MM.1S (cell line): Measurements from ENCODE around the gene EXOSC1.

ENCODE experiments used
- DNase-seq: peaks from one replicate; pipeline ENCODE4 v3.0.0-alpha.2; 2015
- H2AFZ ChIP-seq: fragments of 300-600 bp; sonication (generic); 2 replicates; pipeline ENCODE4 v1.6.0; 2016; ENCODE audit warnings: antibody characterized with exemption, low read length
- H3F3A ChIP-seq: fragments of 300-600 bp; sonication (generic); 2 replicates; pipeline ENCODE4 v1.6.1; 2016; ENCODE audit warnings: mild to moderate bottlenecking, antibody characterized with exemption, low read length, moderate library complexity, mixed read lengths; ENCODE audit not compliant: insufficient read depth
- H3K27ac ChIP-seq: fragments of 300-600 bp; sonication (generic); 2 replicates; pipeline ENCODE4 v1.5.1; 2016; ENCODE audit warnings: mild to moderate bottlenecking, low read length
- H3K27me3 ChIP-seq: fragments of 300-600 bp; sonication (generic); replicated peaks from 2 replicates; pipeline ENCODE4 v1.6.0; 2016; ENCODE audit warnings: low read length; ENCODE audit not compliant: insufficient read depth
- H3K36me3 ChIP-seq: fragments of 300-600 bp; sonication (generic); replicated peaks from 2 replicates; pipeline ENCODE4 v1.6.1; 2016; ENCODE audit warnings: mild to moderate bottlenecking, low read length, mixed read lengths; ENCODE audit not compliant: insufficient read depth
- H3K4me1 ChIP-seq: fragments of 300-600 bp; sonication (generic); 2 replicates; pipeline ENCODE4 v1.6.1; 2016; ENCODE audit warnings: low read length, mixed read lengths
- H3K4me2 ChIP-seq: fragments of 300-600 bp; sonication (generic); 2 replicates; pipeline ENCODE4 v1.6.0; 2016; ENCODE audit warnings: low read depth, low read length
- H3K4me3 ChIP-seq: fragments of 300-600 bp; sonication (generic); 2 replicates; pipeline ENCODE4 v1.5.1; 2016; ENCODE audit warnings: low read length, mixed read lengths
- H3K79me2 ChIP-seq: fragments of 300-600 bp; sonication (generic); 2 replicates; pipeline ENCODE4 v1.6.1; 2016; ENCODE audit warnings: mixed run types, low read length, mixed read lengths
- H3K9ac ChIP-seq: fragments of 300-600 bp; sonication (generic); 2 replicates; pipeline ENCODE4 v1.6.1; 2016; ENCODE audit warnings: low read length, mixed read lengths
- H3K9me2 ChIP-seq: fragments of 300-600 bp; sonication (generic); replicated peaks from 2 replicates; pipeline ENCODE4 v1.6.1; 2016; ENCODE audit warnings: mild to moderate bottlenecking, low read length, mixed read lengths; ENCODE audit not compliant: insufficient read depth
- H3K9me3 ChIP-seq: fragments of 300-600 bp; sonication (generic); replicated peaks from 2 replicates; pipeline ENCODE4 v1.6.1; 2016; ENCODE audit warnings: mild to moderate bottlenecking, low read length, mixed read lengths; ENCODE audit not compliant: insufficient read depth
- H4K20me1 ChIP-seq: fragments of 300-600 bp; sonication (generic); 2 replicates; pipeline ENCODE4 v1.6.1; 2016; ENCODE audit warnings: mild to moderate bottlenecking, low read length, moderate library complexity, mixed read lengths; ENCODE audit not compliant: insufficient read depth
- EZH2 ChIP-seq: fragments of 300-600 bp; sonication (generic); optimal IDR thresholded peaks from 2 replicates; pipeline ENCODE3; 2017; ENCODE audit warnings: low read depth, mild to moderate bottlenecking, antibody characterized with exemption, low read length, mixed read lengths
- EZH2phosphoT487 ChIP-seq: fragments of 300-600 bp; sonication (generic); IDR thresholded peaks from 2 replicates; pipeline ENCODE4 v1.6.1; 2018; ENCODE audit warnings: antibody characterized with exemption, low read length
- TF ChIP-seq, protein P1 (sequence below): fragments of 300-600 bp; sonication (generic); IDR thresholded peaks from 2 replicates; pipeline ENCODE4 v1.5.1; 2016; ENCODE audit warnings: antibody characterized with exemption, low read length, mixed read lengths

EXOSC1 gene

GRCh38 chr10:97445722-97446639 is at the start of gene EXOSC1, which contains the start of gene ZDHHC16:
EXOSC1 (minus strand) TSS chr10:97446006; CDS start chr10:97445985, 21 bp downstream.
ZDHHC16 (plus strand) TSS chr10:97446175; CDS start chr10:97451676, 5,501 bp downstream.
- TF ChIP-seq EZH2phosphoT487: no peak
- TF ChIP-seq, protein P1, sequence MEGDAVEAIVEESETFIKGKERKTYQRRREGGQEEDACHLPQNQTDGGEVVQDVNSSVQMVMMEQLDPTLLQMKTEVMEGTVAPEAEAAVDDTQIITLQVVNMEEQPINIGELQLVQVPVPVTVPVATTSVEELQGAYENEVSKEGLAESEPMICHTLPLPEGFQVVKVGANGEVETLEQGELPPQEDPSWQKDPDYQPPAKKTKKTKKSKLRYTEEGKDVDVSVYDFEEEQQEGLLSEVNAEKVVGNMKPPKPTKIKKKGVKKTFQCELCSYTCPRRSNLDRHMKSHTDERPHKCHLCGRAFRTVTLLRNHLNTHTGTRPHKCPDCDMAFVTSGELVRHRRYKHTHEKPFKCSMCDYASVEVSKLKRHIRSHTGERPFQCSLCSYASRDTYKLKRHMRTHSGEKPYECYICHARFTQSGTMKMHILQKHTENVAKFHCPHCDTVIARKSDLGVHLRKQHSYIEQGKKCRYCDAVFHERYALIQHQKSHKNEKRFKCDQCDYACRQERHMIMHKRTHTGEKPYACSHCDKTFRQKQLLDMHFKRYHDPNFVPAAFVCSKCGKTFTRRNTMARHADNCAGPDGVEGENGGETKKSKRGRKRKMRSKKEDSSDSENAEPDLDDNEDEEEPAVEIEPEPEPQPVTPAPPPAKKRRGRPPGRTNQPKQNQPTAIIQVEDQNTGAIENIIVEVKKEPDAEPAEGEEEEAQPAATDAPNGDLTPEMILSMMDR: peak; percentile 29
- H3K36me3 ChIP-seq: no peaks in the 10 kb centered on the region
- H3K9me3 ChIP-seq: no peaks in the 10 kb centered on the region
- H3F3A ChIP-seq: peaks cover 6% of the 10 kb centered on the region
- H3K9me2 ChIP-seq: no peaks in the 10 kb centered on the region
- H3K27me3 ChIP-seq: no peaks in the 10 kb centered on the region
- H3K9ac ChIP-seq: peak within 1 kb of the TSS; percentile 63
- peak within 1 kb of the TSS; percentile 68 for H2AFZ ChIP-seq
- peak within 1 kb of the TSS; percentile 29; the same call in 1 of the 2 replicates for H3K27ac ChIP-seq
- peaks cover 79% of the 10 kb centered on the region for H3K79me2 ChIP-seq
- peak within 1 kb of the TSS; percentile 85 for H3K4me2 ChIP-seq
- H3K4me3 ChIP-seq: peak within 1 kb of the TSS; percentile 82
- H4K20me1 ChIP-seq: no peaks in the 10 kb centered on the region
- peak; percentile 98 for DNase-seq
- H3K4me1 ChIP-seq: peaks cover 14% of the 10 kb centered on the region

DNA sequence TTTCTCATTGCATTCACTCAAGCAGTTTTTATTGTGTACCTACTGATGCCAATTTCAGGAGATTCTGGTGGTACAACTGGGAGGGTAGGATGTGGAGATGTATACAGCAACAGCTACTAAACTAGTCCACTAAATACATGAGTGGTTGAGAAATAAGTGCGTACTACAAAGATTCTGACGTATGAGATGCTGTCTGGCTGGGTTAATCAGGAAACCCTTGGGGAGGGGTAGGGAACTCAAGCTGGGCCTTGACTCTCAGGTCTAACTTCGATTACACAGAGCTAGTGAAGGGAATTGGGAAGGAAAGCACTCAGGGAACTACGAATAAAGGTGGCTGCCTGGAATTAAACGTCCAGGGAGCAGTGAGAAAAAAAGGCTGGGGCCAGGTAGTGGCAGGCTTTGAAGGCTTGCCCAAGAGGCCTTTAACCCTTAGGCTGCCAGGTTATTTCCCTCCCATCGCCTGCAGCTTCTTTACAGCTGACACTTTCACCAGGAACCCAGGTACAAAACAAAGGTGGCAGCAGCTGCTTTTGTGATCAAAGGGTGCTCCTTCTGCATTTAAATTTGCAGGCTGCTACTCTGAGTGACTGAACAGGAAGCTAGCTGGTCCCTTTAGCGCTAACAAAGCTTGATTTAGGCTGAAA is 49.2 kb upstream of the EXOSC1 start:
- peaks cover 5% of the 10 kb centered on the region for H3K27me3 ChIP-seq
- TF ChIP-seq, protein P1: no peak
- no peak for TF ChIP-seq EZH2
- TF ChIP-seq EZH2phosphoT487: no peak
- no peaks in the 10 kb centered on the region for H3K36me3 ChIP-seq
- no peak overlapping the region for H3K4me2 ChIP-seq
- H2AFZ ChIP-seq: no peak overlapping the region
- peaks cover 13% of the 10 kb centered on the region; the same call in 1 of the 2 replicates for H4K20me1 ChIP-seq
- H3K9ac ChIP-seq: no peak overlapping the region
- H3K4me3 ChIP-seq: no peak overlapping the region
- DNase-seq: no peak
- peaks cover 9% of the 10 kb centered on the region for H3F3A ChIP-seq
- H3K27ac ChIP-seq: no peak overlapping the region
- H3K9me3 ChIP-seq: no peaks in the 10 kb centered on the region
- H3K9me2 ChIP-seq: no peaks in the 10 kb centered on the region
- H3K79me2 ChIP-seq: peaks cover 81% of the 10 kb centered on the region
- H3K4me1 ChIP-seq: no peaks in the 10 kb centered on the region

- peaks cover 9% of the 10 kb centered on the region for H3F3A ChIP-seq
- H3K9me3 ChIP-seq: no peaks in the 10 kb centered on the region
- no peaks in the 10 kb centered on the region for H3K27me3 ChIP-seq
- H3K4me1 ChIP-seq: no peaks in the 10 kb centered on the region
- no peak overlapping the region for H3K4me3 ChIP-seq
- H3K27ac ChIP-seq: no peak overlapping the region
- H3K9ac ChIP-seq: no peak overlapping the region
- H3K79me2 ChIP-seq: peaks cover 90% of the 10 kb centered on the region
- H2AFZ ChIP-seq: no peak overlapping the region
- no peak overlapping the region for H3K4me2 ChIP-seq
- no peak for DNase-seq
- TF ChIP-seq EZH2 (no peak), EZH2phosphoT487 (no peak)
- TF ChIP-seq, protein P1: no peak
- peaks cover 13% of the 10 kb centered on the region; the same call in 1 of the 2 replicates for H4K20me1 ChIP-seq
- H3K9me2 ChIP-seq: no peaks in the 10 kb centered on the region
- no peaks in the 10 kb centered on the region for H3K36me3 ChIP-seq
Observed at GRCh38 chr10:97494151-97494550, 48.3 kb upstream of the EXOSC1 start.
